IMR-90 (cell line): ENCODE measurements around the gene HNRNPH2. TPM values are rescaled to one million over a fixed set of nuclear protein-coding genes. Genes with fewer than 3 reads are reported as not detected.

Experiments
- ATAC-seq: fragments of 200-7000 bp; cut with Tn5 transposase; 2 replicates; pipeline ENCODE4 v1.9.1; 2020; ENCODE audit warnings: low read depth, mild to moderate bottlenecking, moderate library complexity
- BruUV-seq: library from RNA; stranded (reverse); fragments of 400-500 nt; replicated peaks from 2 replicates; lab custom pipeline; 2021; lab: Mats Ljungman, UMichigan
- CTCF ChIA-PET: fragments of 300-600 bp; formaldehyde crosslinking; extraction: SDS; loops from one replicate; lab custom pipeline; 2021; ENCODE audit warnings: antibody characterized with exemption; lab: Yijun Ruan, JAX
- POLR2A ChIA-PET: fragments of 300-600 bp; sonication (Branson Sonifier 250); formaldehyde crosslinking; loops from one replicate; lab custom pipeline; 2022; ENCODE audit warnings: antibody characterized with exemption; ENCODE audit not compliant: unreplicated experiment; lab: Charles Lee
- DNase-seq: peaks from one replicate; pipeline ENCODE4 v3.0.0; 2013
- H2AFZ ChIP-seq: replicated peaks from 2 replicates; pipeline ENCODE3; 2013; ENCODE audit warnings: low read length, mild to moderate bottlenecking; ENCODE audit not compliant: poor library complexity
- H2AK5ac ChIP-seq: 2 replicates; pipeline ENCODE4 v1.6.1; 2013; ENCODE audit warnings: low read depth, low read length, inconsistent platforms
- H2AK9ac ChIP-seq: replicated peaks from 2 replicates; pipeline ENCODE3; 2013; ENCODE audit warnings: mild to moderate bottlenecking, low read depth, low read length, moderate library complexity; ENCODE audit not compliant: poor library complexity
- H2BK120ac ChIP-seq: 2 replicates; pipeline ENCODE4 v1.6.1; 2013; ENCODE audit warnings: low read depth, low read length, inconsistent platforms
- H2BK15ac ChIP-seq: 3 replicates; pipeline ENCODE4 v1.6.1; 2013; ENCODE audit warnings: low read depth, low read length, inconsistent platforms
- H2BK20ac ChIP-seq: 2 replicates; pipeline ENCODE4 v1.6.1; 2013; ENCODE audit warnings: low read depth, mild to moderate bottlenecking, inconsistent platforms, low read length, moderate library complexity
- H2BK5ac ChIP-seq: 2 replicates; pipeline ENCODE4 v1.6.1; 2013; ENCODE audit warnings: mild to moderate bottlenecking, low read depth, low read length, inconsistent platforms; ENCODE audit not compliant: poor library complexity, severe bottlenecking
- H3K14ac ChIP-seq: replicated peaks from 2 replicates; pipeline ENCODE4 v1.6.1; 2013; ENCODE audit warnings: low read depth, low read length, inconsistent platforms
- H3K18ac ChIP-seq: 2 replicates; pipeline ENCODE4 v1.6.1; 2013; ENCODE audit warnings: low read depth, low read length, control low read depth
- H3K23ac ChIP-seq: 2 replicates; pipeline ENCODE4 v1.6.1; 2013; ENCODE audit warnings: low read depth, low read length, inconsistent platforms
- H3K27ac ChIP-seq: 2 replicates; pipeline ENCODE4 v1.5.1; 2013; ENCODE audit warnings: mild to moderate bottlenecking, control low read depth, low read length; ENCODE audit not compliant: insufficient read depth
- H3K27me3 ChIP-seq: 2 replicates; pipeline ENCODE4 v1.6.1; 2013; ENCODE audit warnings: low read length; ENCODE audit not compliant: control insufficient read depth, insufficient read depth
- H3K36me3 ChIP-seq: 2 replicates; pipeline ENCODE4 v1.6.1; 2013; ENCODE audit warnings: low read length, mixed read lengths; ENCODE audit not compliant: control insufficient read depth, insufficient read depth
- H3K4ac ChIP-seq: 2 replicates; pipeline ENCODE4 v1.6.1; 2013; ENCODE audit warnings: low read depth, low read length, inconsistent platforms
- H3K4me1 ChIP-seq: 2 replicates; pipeline ENCODE4 v1.6.1; 2013; ENCODE audit warnings: low read length, mixed read lengths; ENCODE audit not compliant: control insufficient read depth, insufficient read depth
- H3K4me2 ChIP-seq: 2 replicates; pipeline ENCODE4 v1.6.1; 2013; ENCODE audit warnings: low read depth, mild to moderate bottlenecking, control low read depth, low read length, moderate library complexity
- H3K4me3 ChIP-seq: 2 replicates; pipeline ENCODE4 v1.5.1; 2013; ENCODE audit warnings: low read depth, mild to moderate bottlenecking, control low read depth, low read length, moderate library complexity; ENCODE audit not compliant: insufficient read depth
- H3K56ac ChIP-seq: 2 replicates; pipeline ENCODE4 v1.6.1; 2013; ENCODE audit warnings: low read length, inconsistent platforms; ENCODE audit not compliant: insufficient read depth; ENCODE audit errors: extremely low read depth
- H3K79me1 ChIP-seq, 2 experiments: 2 replicates each; pipeline ENCODE4 v1.6.1; 2013; ENCODE audit warnings: low read length in 2 of 2, inconsistent platforms in 1 of 2, low read depth in 1 of 2
- H3K9ac ChIP-seq: 2 replicates; pipeline ENCODE4 v1.6.1; 2013; ENCODE audit warnings: low read depth, low read length, control low read depth
- H3K9me1 ChIP-seq: 2 replicates; pipeline ENCODE4 v1.6.1; 2013; ENCODE audit warnings: low read length, inconsistent platforms; ENCODE audit not compliant: insufficient read depth
- H3K9me3 ChIP-seq: 2 replicates; pipeline ENCODE4 v1.6.1; 2013; ENCODE audit warnings: low read length; ENCODE audit not compliant: control insufficient read depth, insufficient read depth
- H4K20me1 ChIP-seq: 2 replicates; pipeline ENCODE4 v1.6.1; 2013; ENCODE audit warnings: low read length, inconsistent platforms; ENCODE audit not compliant: insufficient read depth
- H4K5ac ChIP-seq: 2 replicates; pipeline ENCODE4 v1.6.1; 2013; ENCODE audit warnings: mild to moderate bottlenecking, low read depth, low read length, control low read depth
- H4K8ac ChIP-seq, 2 experiments: 2 replicates each; pipeline ENCODE4 v1.6.1; 2013; ENCODE audit warnings: low read depth in 2 of 2, low read length in 2 of 2, control low read depth in 1 of 2, inconsistent platforms in 1 of 2
- H4K91ac ChIP-seq: 2 replicates; pipeline ENCODE4 v1.6.1; 2013; ENCODE audit warnings: low read depth, low read length, inconsistent platforms; ENCODE audit not compliant: insufficient read depth
- CHD1 ChIP-seq: IDR thresholded peaks from 2 replicates; pipeline ENCODE4 v1.6.1; 2012; ENCODE audit warnings: low read depth, low read length, improper control_type of control experiment
- MAFK ChIP-seq: IDR thresholded peaks from 2 replicates; pipeline ENCODE4 v1.6.1; 2012; ENCODE audit warnings: low read depth, low read length, improper control_type of control experiment
- WGBS, 2 experiments: methylation state at CpG; one replicate each; pipeline versions ENCODE4 v1.1.5 to v1.1.7; 2013; ENCODE audit warnings: missing lambda C conversion rate in 2 of 2; ENCODE audit not compliant: insufficient read length in 1 of 2; ENCODE audit errors: extremely low coverage in 2 of 2; 5-methylcytosine and 5-hydroxymethylcytosine counted together
- dilution Hi-C: fragments of 300-500 bp; cut with HindIII; formaldehyde crosslinking; loops from one replicate; pipeline ENCODE4 v1.14.3; 2018; ENCODE audit warnings: low sequenced_read_pairs; ENCODE audit not compliant: unreplicated experiment
- in situ Hi-C: fragments of 300-500 bp; cut with MboI; formaldehyde crosslinking; loops from 3 replicates; pipeline ENCODE4 v1.14.3; 2019; ENCODE audit warnings: low sequenced_read_pairs, inconsistent platforms, mixed read lengths
- intact Hi-C: fragments of 100-400 bp; cut with micrococcal nuclease; formaldehyde crosslinking; loops from 2 replicates; pipeline ENCODE4 v1.10.0; 2022
- polyA plus RNA-seq, 3 experiments: library from polyadenylated mRNA; depleted of rRNA; stranded (reverse); fragments of >200 nt; gene quantifications; 2 replicates each; pipeline ENCODE4 v1.2.3, GENCODE V29; 2012; ENCODE audit warnings: low replicate concordance in 1 of 3
- total RNA-seq: library from RNA; depleted of rRNA; stranded (reverse); fragments of >200 nt; gene quantifications from 2 replicates; pipeline ENCODE4 v1.2.3, GENCODE V29; 2012
- TF ChIP-seq, protein P1 (sequence below): conservative IDR thresholded peaks from 2 replicates; pipeline ENCODE4 v1.5.1; 2012; ENCODE audit warnings: mild to moderate bottlenecking, low read depth, low read length, improper control_type of control experiment

The HNRNPH2 gene
- total and polyA plus RNA-seq, 2 of the 4 experiments (the other 2 are of a cell fraction): 42.8 to 54.3 TPM

DNA sequence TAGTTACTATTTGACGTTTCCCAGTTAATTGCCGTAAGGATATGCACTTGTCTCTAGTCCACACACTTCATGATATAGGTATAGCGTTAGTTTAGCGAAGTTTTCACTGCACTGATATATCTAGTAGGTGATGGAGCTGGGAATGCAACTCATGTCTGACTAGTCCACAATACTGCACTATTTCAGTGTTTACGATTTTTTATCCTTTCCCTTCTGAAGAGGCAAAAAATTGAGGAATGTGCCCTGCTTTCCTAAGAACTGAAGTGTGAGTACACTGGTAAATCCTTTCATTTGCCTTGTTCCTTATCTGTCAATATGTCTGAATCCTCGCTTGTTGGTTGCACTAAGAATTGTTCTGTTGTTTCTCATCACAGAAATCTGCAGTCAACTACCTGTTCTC lies 16.2 kb upstream of the HNRNPH2 start (continued):
- TF ChIP-seq, protein P1, sequence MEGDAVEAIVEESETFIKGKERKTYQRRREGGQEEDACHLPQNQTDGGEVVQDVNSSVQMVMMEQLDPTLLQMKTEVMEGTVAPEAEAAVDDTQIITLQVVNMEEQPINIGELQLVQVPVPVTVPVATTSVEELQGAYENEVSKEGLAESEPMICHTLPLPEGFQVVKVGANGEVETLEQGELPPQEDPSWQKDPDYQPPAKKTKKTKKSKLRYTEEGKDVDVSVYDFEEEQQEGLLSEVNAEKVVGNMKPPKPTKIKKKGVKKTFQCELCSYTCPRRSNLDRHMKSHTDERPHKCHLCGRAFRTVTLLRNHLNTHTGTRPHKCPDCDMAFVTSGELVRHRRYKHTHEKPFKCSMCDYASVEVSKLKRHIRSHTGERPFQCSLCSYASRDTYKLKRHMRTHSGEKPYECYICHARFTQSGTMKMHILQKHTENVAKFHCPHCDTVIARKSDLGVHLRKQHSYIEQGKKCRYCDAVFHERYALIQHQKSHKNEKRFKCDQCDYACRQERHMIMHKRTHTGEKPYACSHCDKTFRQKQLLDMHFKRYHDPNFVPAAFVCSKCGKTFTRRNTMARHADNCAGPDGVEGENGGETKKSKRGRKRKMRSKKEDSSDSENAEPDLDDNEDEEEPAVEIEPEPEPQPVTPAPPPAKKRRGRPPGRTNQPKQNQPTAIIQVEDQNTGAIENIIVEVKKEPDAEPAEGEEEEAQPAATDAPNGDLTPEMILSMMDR: no peak

- no peak overlapping the region for H2BK5ac ChIP-seq
- no peak overlapping the region for H2BK15ac ChIP-seq
- H3K14ac ChIP-seq: no peak overlapping the region
- no TSS peak for BruUV-seq
- no peak overlapping the region for H3K4ac ChIP-seq
- no peak overlapping the region for H2BK120ac ChIP-seq
- no peak overlapping the region for H2AFZ ChIP-seq
- DNase-seq: no peak
- dilution Hi-C loops: no loop called here
- in situ Hi-C loops: no loop called here
- no peak overlapping the region for H2AK9ac ChIP-seq
- intact Hi-C loops: no loop called here
- peaks cover 4% of the 10 kb centered on the region for H3K9me1 ChIP-seq
- H4K5ac ChIP-seq: no peak overlapping the region
- H3K27me3 ChIP-seq: 0 out of 2 replicates have a peak, but pooled peaks cover 2% of the 10 kb centered on the region
- H4K91ac ChIP-seq: no peak overlapping the region
- no peak overlapping the region for H3K4me2 ChIP-seq
- ChIA-PET POLR2A (no interaction called here), CTCF (no interaction called here)
- H3K9me3 ChIP-seq: no peaks in the 10 kb centered on the region
- peak; percentile 74 for TF ChIP-seq MAFK
- no peak for TF ChIP-seq CHD1
- H4K8ac ChIP-seq: no peak overlapping the region
- H3K56ac ChIP-seq: no peak overlapping the region
- no peak overlapping the region for H3K9ac ChIP-seq
- H3K79me1 ChIP-seq: peaks cover 0 to 16% of the 10 kb centered on the region in 2 experiments; a peak in 2 of 4 replicates
- no peak overlapping the region for H3K4me3 ChIP-seq
- peaks cover 13% of the 10 kb centered on the region; the same call in 1 of the 2 replicates for H4K20me1 ChIP-seq
- H2AK5ac ChIP-seq: no peak overlapping the region
- H3K4me1 ChIP-seq: no peaks in the 10 kb centered on the region
- no peak overlapping the region for H3K18ac ChIP-seq
- H3K36me3 ChIP-seq: peaks cover 11% of the 10 kb centered on the region; the same call in 1 of the 2 replicates
- no peak for ATAC-seq
- no peak overlapping the region for H2BK20ac ChIP-seq
- no peak overlapping the region for H3K23ac ChIP-seq
- H3K27ac ChIP-seq: no peak overlapping the region
- WGBS, 2 experiments: 50% methylated on average over 1 of the region's 11 CpGs; no CpG with 5 or more reads in 1 of the 2 experiments
Observed at GRCh38 chrX:101393530-101394305, 14.3 kb upstream of the HNRNPH2 start.
